Measurements from ENCODE around the gene FCRL3.
"Not testable (repeated sequence)": the region's sequence is repeated elsewhere in the genome, so short reads cannot be mapped to it uniquely, and the experiment has no call there.

Gene FCRL3, protein sequence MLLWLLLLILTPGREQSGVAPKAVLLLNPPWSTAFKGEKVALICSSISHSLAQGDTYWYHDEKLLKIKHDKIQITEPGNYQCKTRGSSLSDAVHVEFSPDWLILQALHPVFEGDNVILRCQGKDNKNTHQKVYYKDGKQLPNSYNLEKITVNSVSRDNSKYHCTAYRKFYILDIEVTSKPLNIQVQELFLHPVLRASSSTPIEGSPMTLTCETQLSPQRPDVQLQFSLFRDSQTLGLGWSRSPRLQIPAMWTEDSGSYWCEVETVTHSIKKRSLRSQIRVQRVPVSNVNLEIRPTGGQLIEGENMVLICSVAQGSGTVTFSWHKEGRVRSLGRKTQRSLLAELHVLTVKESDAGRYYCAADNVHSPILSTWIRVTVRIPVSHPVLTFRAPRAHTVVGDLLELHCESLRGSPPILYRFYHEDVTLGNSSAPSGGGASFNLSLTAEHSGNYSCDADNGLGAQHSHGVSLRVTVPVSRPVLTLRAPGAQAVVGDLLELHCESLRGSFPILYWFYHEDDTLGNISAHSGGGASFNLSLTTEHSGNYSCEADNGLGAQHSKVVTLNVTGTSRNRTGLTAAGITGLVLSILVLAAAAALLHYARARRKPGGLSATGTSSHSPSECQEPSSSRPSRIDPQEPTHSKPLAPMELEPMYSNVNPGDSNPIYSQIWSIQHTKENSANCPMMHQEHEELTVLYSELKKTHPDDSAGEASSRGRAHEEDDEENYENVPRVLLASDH

DNA sequence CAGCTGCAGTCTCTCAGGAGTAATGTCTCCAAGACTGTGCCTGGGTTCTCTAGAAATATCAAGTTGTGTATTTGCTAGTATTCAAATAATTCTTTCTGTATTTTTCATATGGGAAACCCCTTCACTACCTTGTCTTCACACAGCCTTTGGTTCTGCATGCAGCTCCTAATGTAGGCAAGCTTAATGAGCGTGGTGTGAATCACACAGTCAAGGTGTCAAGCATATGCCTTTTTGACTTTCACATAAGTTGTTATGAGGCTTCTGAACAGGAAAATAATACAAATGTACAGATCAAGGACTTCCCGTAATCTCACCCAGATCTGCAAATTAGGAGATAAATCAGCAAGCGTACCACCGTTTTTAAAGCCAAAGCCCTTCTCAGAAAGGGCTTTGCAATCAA lies at the start of gene FCRL3:
FCRL3 (minus strand) TSS at position 38 of the 400 bp plus-strand sequence. CDS start 280 bp downstream, outside the sequence.
- Histone ChIP-seq H3K27me3 (ENCODE audit: control insufficient read depth in 1 of 2, insufficient read depth in 2 of 2, low read length in 2 of 2) (no peaks in the 10 kb centered on the region), H3K4me3 (ENCODE audit: low read depth in 1 of 2, low read length in 2 of 2) (no peak within 1 kb of the TSS), H3K27ac (ENCODE audit: low read depth, low read length) (no peak within 1 kb of the TSS)

DNA sequence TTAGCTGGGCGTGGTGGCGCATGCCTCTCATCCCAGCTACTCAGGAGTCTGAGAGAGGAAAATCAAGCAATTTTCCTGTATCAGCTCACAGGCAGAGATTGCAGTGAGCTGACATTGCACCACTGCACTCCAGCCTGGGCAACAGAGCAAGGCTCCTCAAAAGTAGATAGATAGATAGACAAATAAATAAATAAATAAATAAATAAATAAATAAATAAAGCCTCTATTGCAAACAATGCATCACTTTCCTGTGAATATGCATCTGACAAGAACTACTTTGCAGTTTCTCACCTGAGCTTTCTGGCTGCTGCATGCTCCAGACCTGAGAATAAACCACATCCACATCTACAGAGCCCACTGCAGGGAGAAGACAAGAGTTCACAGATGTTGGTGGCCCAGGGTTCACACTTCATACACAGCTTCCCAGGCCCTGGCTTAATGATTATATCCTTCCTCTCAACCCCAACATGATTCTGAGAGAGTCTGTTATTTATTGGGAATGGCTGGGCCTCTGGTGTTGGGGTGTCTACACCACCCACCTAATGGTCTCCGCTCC lies 47.8 kb upstream of the FCRL3 start:
- Histone ChIP-seq H3K4me1 (ENCODE audit: control insufficient read depth in 1 of 2, insufficient read depth in 2 of 2, low read length in 2 of 2) (no peaks in the 10 kb centered on the region), H3K9ac (ENCODE audit: low read depth in 1 of 2, low read length in 2 of 2) (no peak overlapping the region), H3K4me3 (ENCODE audit: low read depth in 1 of 2, low read length in 2 of 2) (no peak overlapping the region), H3K27ac (ENCODE audit: low read depth, low read length) (no peak overlapping the region), H3K27me3 (ENCODE audit: control insufficient read depth in 1 of 2, insufficient read depth in 2 of 2, low read length in 2 of 2) (no peaks in the 10 kb centered on the region), H3K36me3 (ENCODE audit: control insufficient read depth in 1 of 2, insufficient read depth in 2 of 2, low read length in 2 of 2) (no peaks in the 10 kb centered on the region), H3K9me3 (ENCODE audit: control insufficient read depth in 1 of 2, low read length in 2 of 2) (no peaks in the 10 kb centered on the region)

More for the DNA sequence above, at the start of gene FCRL3:
- Histone ChIP-seq H3K36me3 (ENCODE audit: control insufficient read depth in 1 of 2, insufficient read depth in 2 of 2, low read length in 2 of 2) (no peaks in the 10 kb centered on the region), H3K9ac (ENCODE audit: low read depth in 1 of 2, low read length in 2 of 2) (no peak within 1 kb of the TSS), H3K4me1 (ENCODE audit: control insufficient read depth in 1 of 2, insufficient read depth in 2 of 2, low read length in 2 of 2) (no peaks in the 10 kb centered on the region), H3K9me3 (ENCODE audit: control insufficient read depth in 1 of 2, low read length in 2 of 2) (no peaks in the 10 kb centered on the region)

DNA sequence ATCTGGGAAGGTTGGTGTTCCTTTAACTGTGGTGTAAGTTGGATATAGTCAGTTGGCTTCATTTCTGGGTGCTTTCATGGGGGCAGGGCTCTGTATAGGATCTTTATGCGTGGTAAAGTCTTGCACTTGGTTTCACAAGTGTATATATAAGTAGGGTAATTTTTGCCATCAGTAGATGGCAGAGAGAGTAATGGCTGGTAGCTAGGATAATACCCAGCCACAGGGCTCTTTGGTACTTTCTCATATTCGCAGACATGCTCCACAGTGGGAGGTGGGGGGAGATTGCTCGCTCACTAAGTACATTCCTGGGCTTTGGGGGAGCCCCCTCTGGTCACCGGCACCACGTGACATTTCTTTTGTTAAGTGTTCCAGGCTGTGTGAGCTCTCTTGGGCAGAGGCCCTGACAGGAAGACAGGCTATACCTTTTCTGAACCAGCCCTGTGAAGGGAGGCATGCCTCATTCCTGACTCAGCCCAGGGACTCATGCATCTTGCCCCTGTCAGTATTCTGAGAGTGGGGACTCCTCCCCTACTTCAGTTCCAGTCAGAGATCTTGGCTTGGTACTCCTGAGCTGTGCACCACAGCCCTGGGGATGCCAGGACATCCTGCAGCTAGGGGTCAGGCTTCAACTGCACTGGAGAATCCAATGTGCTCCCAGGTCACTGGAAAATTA lies 38.8 kb upstream of the FCRL3 start:
- Histone ChIP-seq H3K9me3 (ENCODE audit: control insufficient read depth in 1 of 2, low read length in 2 of 2) (no peaks in the 10 kb centered on the region), H3K36me3 (ENCODE audit: control insufficient read depth in 1 of 2, insufficient read depth in 2 of 2, low read length in 2 of 2) (no peaks in the 10 kb centered on the region), H3K27me3 (ENCODE audit: control insufficient read depth in 1 of 2, insufficient read depth in 2 of 2, low read length in 2 of 2) (no peaks in the 10 kb centered on the region), H3K9ac (ENCODE audit: low read depth in 1 of 2, low read length in 2 of 2) (no peak overlapping the region), H3K4me1 (ENCODE audit: control insufficient read depth in 1 of 2, insufficient read depth in 2 of 2, low read length in 2 of 2) (no peaks in the 10 kb centered on the region), H3K4me3 (ENCODE audit: low read depth in 1 of 2, low read length in 2 of 2) (no peak overlapping the region), H3K27ac (ENCODE audit: low read depth, low read length) (no peak overlapping the region)

DNA sequence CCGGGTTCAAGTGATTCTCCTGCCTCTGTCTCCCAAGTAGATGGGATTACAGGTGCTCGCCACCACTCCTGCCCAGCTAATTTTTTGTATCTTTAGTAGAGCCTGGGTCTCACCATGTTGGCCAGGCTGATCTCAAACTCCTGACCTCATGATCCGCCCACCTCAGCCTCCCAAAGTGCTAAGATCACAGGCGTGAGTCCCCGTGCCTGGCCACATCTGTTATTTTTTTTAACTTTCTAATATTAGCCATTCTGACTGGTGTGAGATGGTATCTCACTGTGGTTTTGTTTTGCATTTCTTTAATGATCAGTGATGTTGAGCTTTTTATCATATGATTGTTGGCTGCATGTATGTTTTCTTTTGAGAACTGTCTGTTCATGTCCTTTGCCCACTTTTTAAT lies 35.4 kb upstream of the FCRL3 start:
- not testable (repeated sequence) for H3K4me1 ChIP-seq (ENCODE audit: control insufficient read depth in 1 of 2, insufficient read depth in 2 of 2, low read length in 2 of 2); H3K9me3 ChIP-seq (ENCODE audit: control insufficient read depth in 1 of 2, low read length in 2 of 2); H3K27me3 ChIP-seq (ENCODE audit: control insufficient read depth in 1 of 2, insufficient read depth in 2 of 2, low read length in 2 of 2); H3K27ac ChIP-seq (ENCODE audit: low read depth, low read length); H3K36me3 ChIP-seq (ENCODE audit: control insufficient read depth in 1 of 2, insufficient read depth in 2 of 2, low read length in 2 of 2); H3K4me3 ChIP-seq (ENCODE audit: low read depth in 1 of 2, low read length in 2 of 2); H3K9ac ChIP-seq (ENCODE audit: low read depth in 1 of 2, low read length in 2 of 2)

DNA sequence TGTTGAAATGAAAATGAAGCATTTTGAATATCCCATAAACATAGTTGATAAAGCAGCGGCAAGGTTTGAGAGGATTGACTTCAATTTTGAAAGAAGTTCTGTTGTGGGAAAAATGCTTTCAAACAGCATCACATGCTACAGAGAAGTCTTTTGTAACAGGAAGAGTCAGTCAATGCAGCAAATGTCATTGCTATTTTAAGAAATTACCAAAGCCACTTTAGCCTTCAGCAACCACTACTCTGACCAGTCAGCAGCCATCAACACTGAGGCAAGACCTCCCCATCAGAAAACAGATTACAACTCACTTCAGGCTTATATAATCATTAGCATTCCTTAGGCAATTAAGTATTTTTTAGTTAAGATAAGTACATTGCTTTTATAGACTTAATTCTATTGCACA lies 33.8 kb upstream of the FCRL3 start:
- Histone ChIP-seq H3K36me3 (ENCODE audit: control insufficient read depth in 1 of 2, insufficient read depth in 2 of 2, low read length in 2 of 2) (no peaks in the 10 kb centered on the region), H3K4me3 (ENCODE audit: low read depth in 1 of 2, low read length in 2 of 2) (no peak overlapping the region), H3K4me1 (ENCODE audit: control insufficient read depth in 1 of 2, insufficient read depth in 2 of 2, low read length in 2 of 2) (no peaks in the 10 kb centered on the region), H3K9me3 (ENCODE audit: control insufficient read depth in 1 of 2, low read length in 2 of 2) (no peaks in the 10 kb centered on the region), H3K9ac (ENCODE audit: low read depth in 1 of 2, low read length in 2 of 2) (no peak overlapping the region), H3K27ac (ENCODE audit: low read depth, low read length) (no peak overlapping the region), H3K27me3 (ENCODE audit: control insufficient read depth in 1 of 2, insufficient read depth in 2 of 2, low read length in 2 of 2) (no peaks in the 10 kb centered on the region)

DNA sequence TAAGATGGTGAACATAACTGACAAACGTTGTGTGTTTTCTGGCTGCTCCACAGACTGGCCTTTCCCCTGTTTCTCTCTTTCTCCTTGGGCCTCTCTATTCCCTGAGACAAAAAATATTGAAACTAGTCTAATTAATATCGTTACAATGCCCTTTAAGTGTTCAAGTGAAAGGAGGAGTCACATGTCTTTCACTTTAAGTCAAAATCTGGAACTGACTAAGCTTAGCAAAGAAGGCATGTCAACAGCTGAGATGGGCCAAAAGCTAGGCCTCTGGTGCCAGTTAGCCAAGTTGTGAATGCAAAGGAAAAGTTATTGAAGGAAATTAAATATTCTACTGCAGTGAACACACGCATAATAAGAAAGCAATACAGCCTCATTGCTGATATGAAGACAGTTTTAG lies 32.2 kb upstream of the FCRL3 start:
- Histone ChIP-seq H3K4me1 (ENCODE audit: control insufficient read depth in 1 of 2, insufficient read depth in 2 of 2, low read length in 2 of 2) (no peaks in the 10 kb centered on the region), H3K4me3 (ENCODE audit: low read depth in 1 of 2, low read length in 2 of 2) (no peak overlapping the region), H3K9ac (ENCODE audit: low read depth in 1 of 2, low read length in 2 of 2) (no peak overlapping the region)

DNA sequence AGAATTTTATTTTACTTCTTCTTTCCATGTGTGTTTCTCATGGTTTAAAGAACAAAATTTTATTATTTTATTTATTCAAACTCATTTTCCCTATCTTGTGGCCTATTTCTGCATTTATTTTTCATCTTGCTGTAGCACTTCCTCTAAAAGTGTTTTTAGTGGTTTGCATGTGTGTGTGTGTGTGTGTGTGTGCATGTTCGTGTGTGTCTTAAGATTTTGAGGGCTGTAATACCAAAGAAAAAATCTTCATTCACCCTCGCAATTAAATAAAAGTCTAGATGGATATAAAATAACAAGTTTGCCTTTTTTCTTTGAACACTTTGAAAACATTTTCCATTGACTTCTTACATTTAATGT lies 24.6 kb upstream of the FCRL3 start:
- Histone ChIP-seq H3K4me1 (ENCODE audit: control insufficient read depth in 1 of 2, insufficient read depth in 2 of 2, low read length in 2 of 2) (no peaks in the 10 kb centered on the region), H3K9ac (ENCODE audit: low read depth in 1 of 2, low read length in 2 of 2) (no peak overlapping the region), H3K36me3 (ENCODE audit: control insufficient read depth in 1 of 2, insufficient read depth in 2 of 2, low read length in 2 of 2) (no peaks in the 10 kb centered on the region), H3K4me3 (ENCODE audit: low read depth in 1 of 2, low read length in 2 of 2) (no peak overlapping the region), H3K27me3 (ENCODE audit: control insufficient read depth in 1 of 2, insufficient read depth in 2 of 2, low read length in 2 of 2) (no peaks in the 10 kb centered on the region), H3K9me3 (ENCODE audit: control insufficient read depth in 1 of 2, low read length in 2 of 2) (peaks cover 0 to 5% of the 10 kb centered on the region in 2 donors), H3K27ac (ENCODE audit: low read depth, low read length) (no peak overlapping the region)

More for the DNA sequence above, 32.2 kb upstream of the FCRL3 start:
- Histone ChIP-seq H3K9me3 (ENCODE audit: control insufficient read depth in 1 of 2, low read length in 2 of 2) (no peaks in the 10 kb centered on the region), H3K36me3 (ENCODE audit: control insufficient read depth in 1 of 2, insufficient read depth in 2 of 2, low read length in 2 of 2) (no peaks in the 10 kb centered on the region), H3K27ac (ENCODE audit: low read depth, low read length) (no peak overlapping the region), H3K27me3 (ENCODE audit: control insufficient read depth in 1 of 2, insufficient read depth in 2 of 2, low read length in 2 of 2) (no peaks in the 10 kb centered on the region)

DNA sequence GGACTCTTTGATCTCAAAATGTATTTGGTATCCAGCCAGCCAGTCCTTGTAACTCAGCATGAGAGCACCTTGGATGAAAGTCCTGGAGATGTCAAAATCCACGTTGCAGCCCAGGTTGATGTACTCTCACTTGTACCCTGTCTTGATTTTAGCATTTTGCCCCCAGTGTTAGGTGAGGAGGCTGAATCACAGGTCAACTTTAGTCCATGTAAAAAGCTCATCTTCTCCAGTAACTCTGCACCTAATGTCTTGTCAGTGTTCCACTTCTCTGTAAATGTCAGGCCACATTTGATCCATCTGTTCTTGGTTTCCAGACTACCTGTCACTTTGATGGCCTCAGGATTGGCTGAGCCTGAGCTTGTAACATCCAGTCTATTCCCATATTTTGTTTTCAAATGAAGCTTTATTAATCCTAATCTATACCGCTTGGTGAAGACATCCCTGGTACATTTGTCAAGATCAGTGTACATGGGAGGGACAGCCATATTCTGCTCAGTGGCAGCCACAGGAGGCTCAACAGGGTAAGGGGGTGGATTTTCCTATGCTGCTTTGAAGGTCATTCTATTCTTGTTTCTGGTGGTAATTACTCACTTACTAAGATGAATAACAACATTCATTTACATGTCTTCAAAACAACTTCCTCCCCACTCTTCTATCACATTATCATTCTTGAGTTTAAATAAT lies 24.1 kb upstream of the FCRL3 start:
- Histone ChIP-seq H3K4me1 (ENCODE audit: control insufficient read depth in 1 of 2, insufficient read depth in 2 of 2, low read length in 2 of 2) (no peaks in the 10 kb centered on the region), H3K27ac (ENCODE audit: low read depth, low read length) (no peak overlapping the region), H3K9me3 (ENCODE audit: control insufficient read depth in 1 of 2, low read length in 2 of 2) (peaks cover 0 to 5% of the 10 kb centered on the region in 2 donors), H3K36me3 (ENCODE audit: control insufficient read depth in 1 of 2, insufficient read depth in 2 of 2, low read length in 2 of 2) (no peaks in the 10 kb centered on the region), H3K27me3 (ENCODE audit: control insufficient read depth in 1 of 2, insufficient read depth in 2 of 2, low read length in 2 of 2) (no peaks in the 10 kb centered on the region), H3K4me3 (ENCODE audit: low read depth in 1 of 2, low read length in 2 of 2) (no peak overlapping the region), H3K9ac (ENCODE audit: low read depth in 1 of 2, low read length in 2 of 2) (no peak overlapping the region)

DNA sequence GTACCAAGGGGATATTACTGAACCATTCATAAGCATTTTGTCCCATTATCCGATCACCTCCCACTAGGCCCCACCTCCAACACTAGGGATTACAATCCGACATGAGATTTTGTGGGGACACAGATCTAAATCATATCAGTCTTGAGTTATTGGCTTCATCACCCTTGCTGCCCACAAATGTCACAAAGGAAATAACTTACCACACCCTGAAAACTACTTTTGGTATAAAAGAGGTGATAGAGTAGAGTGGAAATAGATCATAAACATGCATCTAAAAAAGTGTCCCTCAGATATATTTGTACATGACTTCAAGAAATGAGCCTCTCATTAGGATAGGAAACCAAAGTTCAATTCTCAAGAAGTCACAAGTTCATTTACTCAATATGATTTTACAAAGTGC lies 22.6 kb upstream of the FCRL3 start:
- H3K4me3 ChIP-seq (ENCODE audit: low read depth in 1 of 2, low read length in 2 of 2), result no peak overlapping the region
- H3K36me3 ChIP-seq (ENCODE audit: control insufficient read depth in 1 of 2, insufficient read depth in 2 of 2, low read length in 2 of 2), result no peaks in the 10 kb centered on the region
- H3K27ac ChIP-seq (ENCODE audit: low read depth, low read length), result no peak overlapping the region
- H3K4me1 ChIP-seq (ENCODE audit: control insufficient read depth in 1 of 2, insufficient read depth in 2 of 2, low read length in 2 of 2), result no peaks in the 10 kb centered on the region
- H3K9ac ChIP-seq (ENCODE audit: low read depth in 1 of 2, low read length in 2 of 2), result no peak overlapping the region
- H3K9me3 ChIP-seq (ENCODE audit: control insufficient read depth in 1 of 2, low read length in 2 of 2), result peaks cover 0 to 5% of the 10 kb centered on the region in 2 donors
- no peaks in the 10 kb centered on the region for H3K27me3 ChIP-seq (ENCODE audit: control insufficient read depth in 1 of 2, insufficient read depth in 2 of 2, low read length in 2 of 2)
